GM19455 (cell line): ENCODE measurements around the gene DNAJC2.
"Not testable (repeated sequence)": the region's sequence is repeated elsewhere in the genome, so short reads cannot be mapped to it uniquely, and the experiment has no call there.

Experiments
- ATAC-seq: cut with Tn5 transposase; IDR thresholded peaks from one replicate; pipeline ENCODE4 v1.9.1; 2021; ENCODE audit not compliant: unreplicated experiment

The DNAJC2 gene

DNA sequence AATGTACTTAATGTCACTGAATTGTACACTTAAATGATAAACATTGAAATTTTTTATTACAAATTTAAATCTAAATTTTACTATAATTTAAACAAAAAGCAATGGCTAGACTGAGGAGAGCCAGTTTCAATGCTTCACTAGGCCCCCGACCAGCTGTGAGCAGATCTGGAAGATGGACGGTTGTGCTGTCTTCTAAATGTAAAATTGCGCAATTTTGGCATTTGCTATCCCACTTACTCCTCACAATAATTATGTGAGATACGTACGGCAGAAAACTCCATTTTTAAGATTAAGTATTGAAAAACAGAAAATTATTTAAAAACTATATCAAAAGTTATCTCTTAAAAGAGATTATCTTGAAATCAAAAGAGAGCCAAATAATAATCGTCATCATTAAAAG lies 71.2 kb downstream of the DNAJC2 start:
- not testable (repeated sequence) for ATAC-seq

DNA sequence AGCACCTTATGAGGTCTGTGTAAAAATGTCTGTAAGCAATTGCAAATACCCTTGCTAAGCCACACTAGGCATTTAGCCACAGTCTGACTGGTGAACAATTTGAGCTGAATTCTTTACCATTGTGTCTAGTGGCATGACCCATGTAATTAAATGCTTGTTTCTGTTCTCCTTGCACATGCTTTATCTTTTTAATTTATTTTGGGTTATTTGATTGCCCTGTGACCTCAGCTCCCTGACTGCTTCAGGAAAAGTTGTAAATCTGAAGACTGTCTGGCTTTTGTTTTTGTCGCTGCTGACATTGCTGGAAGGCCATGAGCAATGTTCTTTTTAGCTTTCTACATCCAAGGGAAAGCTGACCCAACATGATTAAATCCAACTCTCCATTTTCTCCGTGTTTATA lies 78.3 kb downstream of the DNAJC2 start:
- not testable (repeated sequence) for ATAC-seq

GRCh38 chr7:103264054-103264453 lies 80.5 kb downstream of the DNAJC2 start:
- ATAC-seq = not testable (repeated sequence)
